ENCODE data around the gene MRPL36. TPM values are rescaled to one million over a fixed set of nuclear protein-coding genes. Genes with fewer than 3 reads are reported as not detected.

The MRPL36 gene
- total RNA-seq, 4 donors from 2014 or later, result 26.7 to 37.4 (median 32.7) TPM

DNA sequence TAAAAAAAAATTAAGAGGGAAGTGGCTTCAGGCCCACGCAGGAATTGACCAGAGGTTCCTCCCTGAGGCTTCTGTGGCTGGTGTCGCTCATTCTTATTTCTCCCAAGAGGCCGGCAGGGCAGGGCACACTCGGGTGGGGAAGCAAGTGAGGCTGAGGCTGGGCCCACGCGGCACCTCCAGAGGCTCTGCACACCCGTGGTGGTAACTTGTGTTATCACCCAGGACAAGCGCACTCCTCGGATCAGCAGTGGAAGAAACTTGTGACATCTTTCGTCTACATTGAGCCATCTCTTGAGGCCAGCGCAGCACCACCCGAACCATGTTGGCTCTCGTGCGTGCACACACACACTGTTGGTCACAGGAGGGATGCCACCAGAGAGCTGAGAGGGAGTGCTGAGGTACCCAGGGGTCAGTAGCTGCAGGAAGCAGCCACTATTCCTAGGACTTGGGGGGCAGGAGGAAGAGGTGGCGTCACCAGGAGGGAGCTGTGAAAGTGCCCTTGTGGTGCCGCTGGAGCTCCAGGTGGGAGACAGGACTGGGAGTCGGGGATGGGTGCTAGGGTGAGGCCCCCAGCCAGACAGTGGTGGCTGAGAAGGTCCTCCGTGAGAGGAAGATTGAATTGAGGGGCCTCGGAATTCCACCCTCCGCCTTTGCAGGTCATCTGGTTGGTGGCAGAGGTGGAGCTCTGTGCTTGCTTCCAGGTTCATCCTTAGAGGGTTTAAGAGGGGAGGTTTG lies 8.0 kb upstream of the MRPL36 start:
- in situ Hi-C loops (cut with MboI; ENCODE audit: low pct_ligation_motif_present in 1 of 4, low pct_unique_long_range_greater_than_20kb in 1 of 4, low sequenced_read_pairs in 3 of 4), result no loop called here
- no peak overlapping the region for H3K27ac ChIP-seq
- H3K4me3 ChIP-seq, result no peak overlapping the region
- H3K27me3 ChIP-seq, result no peaks in the 10 kb centered on the region
- intact Hi-C loops (cut with DNase I; ENCODE audit: low total_unique reads), result no loop called here
- no peaks in the 10 kb centered on the region for H3K9me3 ChIP-seq
- H3K4me1 ChIP-seq, result peaks cover 0 to 5% (median under 1%) of the 10 kb centered on the region in 4 donors
- no peak for DNase-seq
- 88 to 93% methylated on average over 3 to 20 of the region's 20 CpGs for WGBS, 2 donors (ENCODE audit: low coverage in 1 of 2)
- H3K36me3 ChIP-seq, result peaks cover 0 to 44% (median 25%) of the 10 kb centered on the region in 4 donors
- TF ChIP-seq, protein P1, sequence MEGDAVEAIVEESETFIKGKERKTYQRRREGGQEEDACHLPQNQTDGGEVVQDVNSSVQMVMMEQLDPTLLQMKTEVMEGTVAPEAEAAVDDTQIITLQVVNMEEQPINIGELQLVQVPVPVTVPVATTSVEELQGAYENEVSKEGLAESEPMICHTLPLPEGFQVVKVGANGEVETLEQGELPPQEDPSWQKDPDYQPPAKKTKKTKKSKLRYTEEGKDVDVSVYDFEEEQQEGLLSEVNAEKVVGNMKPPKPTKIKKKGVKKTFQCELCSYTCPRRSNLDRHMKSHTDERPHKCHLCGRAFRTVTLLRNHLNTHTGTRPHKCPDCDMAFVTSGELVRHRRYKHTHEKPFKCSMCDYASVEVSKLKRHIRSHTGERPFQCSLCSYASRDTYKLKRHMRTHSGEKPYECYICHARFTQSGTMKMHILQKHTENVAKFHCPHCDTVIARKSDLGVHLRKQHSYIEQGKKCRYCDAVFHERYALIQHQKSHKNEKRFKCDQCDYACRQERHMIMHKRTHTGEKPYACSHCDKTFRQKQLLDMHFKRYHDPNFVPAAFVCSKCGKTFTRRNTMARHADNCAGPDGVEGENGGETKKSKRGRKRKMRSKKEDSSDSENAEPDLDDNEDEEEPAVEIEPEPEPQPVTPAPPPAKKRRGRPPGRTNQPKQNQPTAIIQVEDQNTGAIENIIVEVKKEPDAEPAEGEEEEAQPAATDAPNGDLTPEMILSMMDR (IDR thresholded peaks at IDR 0.05), result no peak
- TF ChIP-seq POLR2A (IDR thresholded peaks at IDR 0.05) (no peak), POLR2AphosphoS5 (IDR thresholded peaks at IDR 0.05) (no peak), EP300 (IDR thresholded peaks at IDR 0.05; ENCODE audit: low read depth) (no peak)

DNA sequence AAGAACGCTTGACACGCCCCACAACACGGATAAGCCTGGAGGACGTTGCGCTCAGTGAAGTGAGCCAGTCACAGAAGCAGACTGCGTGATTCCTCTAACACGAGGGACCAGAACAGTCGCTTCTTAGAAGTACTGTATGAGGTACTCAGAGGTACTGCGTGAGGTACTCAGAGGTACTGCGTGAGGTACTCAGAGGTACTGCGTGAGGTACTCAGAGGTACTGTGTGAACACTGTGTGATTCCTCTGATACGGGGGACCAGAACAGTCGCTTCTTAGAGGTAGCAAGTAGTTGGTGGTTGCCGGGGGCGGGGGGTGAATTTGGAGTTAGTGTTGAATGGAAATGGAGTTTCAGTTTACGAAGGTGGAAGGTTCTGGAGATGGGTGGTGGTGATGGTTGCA lies 7.3 kb upstream of the MRPL36 start:
- no peak overlapping the region for H3K4me3 ChIP-seq
- H3K27me3 ChIP-seq, result no peaks in the 10 kb centered on the region
- in situ Hi-C loops (cut with MboI; ENCODE audit: low pct_ligation_motif_present in 1 of 4, low pct_unique_long_range_greater_than_20kb in 1 of 4, low sequenced_read_pairs in 3 of 4) (no loop called here), intact Hi-C loops (cut with DNase I; ENCODE audit: low total_unique reads) (no loop called here)
- WGBS, 2 donors (ENCODE audit: low coverage in 1 of 2), result 88% methylated on average over 16 of the region's 16 CpGs
- no peak overlapping the region for H3K27ac ChIP-seq
- peaks cover 0 to 42% (median 24%) of the 10 kb centered on the region in 4 donors for H3K36me3 ChIP-seq
- H3K9me3 ChIP-seq, result no peaks in the 10 kb centered on the region
- peaks cover 5 to 11% (median 7%) of the 10 kb centered on the region in 4 donors for H3K4me1 ChIP-seq
- no peak for DNase-seq
- TF ChIP-seq EP300 (IDR thresholded peaks at IDR 0.05; ENCODE audit: low read depth) (no peak), POLR2AphosphoS5 (IDR thresholded peaks at IDR 0.05) (no peak), POLR2A (IDR thresholded peaks at IDR 0.05) (no peak)
- TF ChIP-seq, protein P1 (IDR thresholded peaks at IDR 0.05), result no peak

DNA sequence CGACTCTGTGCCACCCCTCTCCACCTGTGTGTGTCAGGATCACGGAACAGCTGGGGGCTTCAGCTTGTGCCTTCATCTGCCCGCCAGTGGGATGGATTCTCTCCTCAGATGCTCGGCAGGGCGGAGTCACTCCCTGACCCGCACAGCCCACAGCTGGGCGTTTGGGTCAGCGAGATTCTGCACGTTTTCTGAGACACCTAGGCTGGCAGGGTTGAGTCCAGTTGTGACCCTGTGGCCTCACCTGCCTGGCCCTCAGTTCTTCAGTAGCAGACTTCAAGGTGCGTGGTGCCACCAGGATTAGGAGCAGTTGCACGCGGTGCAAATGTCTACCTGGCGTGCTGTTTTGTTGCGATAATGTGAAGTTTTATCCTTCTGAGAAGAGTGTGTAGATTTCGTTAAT lies 6.6 kb upstream of the MRPL36 start:
- Histone ChIP-seq H3K4me3 (no peak overlapping the region), H3K27ac (no peak overlapping the region), H3K9me3 (no peaks in the 10 kb centered on the region), H3K4me1 (peaks cover 5 to 14% (median 9%) of the 10 kb centered on the region in 4 donors), H3K36me3 (peaks cover 0 to 34% (median 21%) of the 10 kb centered on the region in 4 donors), H3K27me3 (no peaks in the 10 kb centered on the region)
- in situ Hi-C loops (cut with MboI; ENCODE audit: low pct_ligation_motif_present in 1 of 4, low pct_unique_long_range_greater_than_20kb in 1 of 4, low sequenced_read_pairs in 3 of 4) (no loop called here), intact Hi-C loops (cut with DNase I; ENCODE audit: low total_unique reads) (no loop called here)
- DNase-seq, result no peak
- 96 to 100% methylated on average over 3 to 14 of the region's 15 CpGs for WGBS, 2 donors (ENCODE audit: low coverage in 1 of 2)
- no peak for TF ChIP-seq POLR2AphosphoS5 (IDR thresholded peaks at IDR 0.05)
- TF ChIP-seq POLR2A (IDR thresholded peaks at IDR 0.05), result no peak
- TF ChIP-seq, protein P1 (IDR thresholded peaks at IDR 0.05), result no peak
- TF ChIP-seq EP300 (IDR thresholded peaks at IDR 0.05; ENCODE audit: low read depth), result no peak

DNA sequence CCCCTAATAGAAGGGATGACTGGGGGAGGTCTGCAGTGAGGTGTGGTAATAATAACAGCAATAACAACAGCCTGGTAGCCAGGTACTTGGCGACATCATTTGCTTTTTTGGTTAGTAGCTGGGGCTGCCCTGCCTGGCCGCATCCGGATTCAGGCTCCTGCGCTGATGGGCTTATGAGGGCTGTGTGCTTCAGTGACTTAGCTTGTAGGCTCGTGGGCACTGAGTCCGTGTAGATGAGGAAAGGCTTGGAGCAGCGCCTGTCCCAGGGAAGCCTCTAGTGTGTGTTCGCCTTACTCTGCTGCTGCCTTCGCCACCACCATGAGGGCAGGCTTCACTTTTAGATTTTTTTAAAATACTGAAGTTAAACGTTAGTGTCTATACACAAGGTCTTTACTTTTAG lies 6.1 kb upstream of the MRPL36 start:
- Histone ChIP-seq H3K36me3 (peaks cover 0 to 30% (median 18%) of the 10 kb centered on the region in 4 donors), H3K27me3 (no peaks in the 10 kb centered on the region), H3K27ac (no peak overlapping the region), H3K4me1 (peaks cover 5 to 14% (median 9%) of the 10 kb centered on the region in 4 donors), H3K4me3 (no peak overlapping the region), H3K9me3 (no peaks in the 10 kb centered on the region)
- DNase-seq, result no peak
- intact Hi-C loops (cut with DNase I; ENCODE audit: low total_unique reads) (no loop called here), in situ Hi-C loops (cut with MboI; ENCODE audit: low pct_ligation_motif_present in 1 of 4, low pct_unique_long_range_greater_than_20kb in 1 of 4, low sequenced_read_pairs in 3 of 4) (no loop called here)
- WGBS, 2 donors (ENCODE audit: low coverage in 1 of 2), result 60 to 92% methylated on average over 1 to 10 of the region's 10 CpGs
- TF ChIP-seq, protein P1 (IDR thresholded peaks at IDR 0.05), result no peak
- TF ChIP-seq POLR2A (IDR thresholded peaks at IDR 0.05) (no peak), EP300 (IDR thresholded peaks at IDR 0.05; ENCODE audit: low read depth) (no peak), POLR2AphosphoS5 (IDR thresholded peaks at IDR 0.05) (no peak)
